ENCODE measurements around the gene CDH4.

Gene CDH4

DNA sequence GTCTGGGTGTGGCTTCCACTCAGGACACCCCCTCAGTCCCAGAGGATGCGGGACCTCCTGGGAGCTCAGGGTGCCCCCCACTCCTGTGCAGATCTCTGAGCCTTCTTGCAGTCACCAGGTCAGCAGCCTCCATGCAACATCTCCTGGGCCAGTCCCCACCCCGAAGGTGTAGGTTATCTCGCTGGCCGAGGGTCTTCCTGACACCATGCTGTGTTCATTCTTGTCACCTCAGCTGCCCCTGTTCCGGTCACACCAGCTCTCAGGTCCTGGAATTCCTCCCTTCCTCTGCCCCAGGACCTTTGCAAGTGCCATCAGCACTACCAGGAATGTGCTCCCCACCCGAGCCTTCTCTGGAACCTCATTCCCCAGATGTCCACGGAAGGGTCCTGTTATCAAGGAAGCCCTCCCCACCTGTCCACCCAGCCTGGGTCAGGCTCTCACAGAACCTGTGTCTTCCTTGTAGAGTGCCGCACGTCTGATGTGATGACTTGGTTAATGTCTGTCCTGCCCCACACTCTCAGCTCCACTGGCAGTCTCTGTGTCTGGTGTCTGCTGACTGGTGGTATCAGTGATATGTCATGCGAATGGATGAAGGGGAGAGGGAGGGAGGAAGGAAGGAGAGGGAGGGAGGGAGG is 484.1 kb downstream of the CDH4 start:
- no peak for DNase-seq (ENCODE audit: low spot score)

DNA sequence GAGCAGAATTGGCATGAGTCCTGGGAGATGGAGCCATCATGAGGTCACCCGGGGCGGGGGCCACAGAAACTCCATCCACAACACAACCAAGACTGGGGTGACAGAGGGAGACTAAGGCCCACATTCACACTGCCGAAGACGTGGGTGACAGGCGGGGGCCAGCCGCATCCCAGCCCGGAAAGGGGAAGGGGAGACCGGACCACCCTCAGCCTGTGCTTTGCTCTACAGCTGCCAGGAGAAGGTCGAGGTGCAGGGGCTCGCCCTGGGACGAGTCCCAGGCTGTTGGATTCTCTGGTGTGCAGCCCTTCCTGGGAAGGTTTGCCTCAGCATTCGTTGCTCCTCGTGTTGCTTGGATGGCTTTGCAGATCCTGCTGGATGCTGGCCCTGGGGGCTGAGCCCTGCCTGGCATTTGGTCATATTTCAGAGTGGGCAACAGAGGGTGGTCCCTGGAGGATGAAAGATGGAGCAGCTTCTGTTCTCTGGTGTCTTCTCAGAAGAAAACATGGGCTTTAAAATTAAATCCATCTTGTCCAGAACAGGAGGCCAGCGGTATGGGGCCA is 484.8 kb downstream of the CDH4 start:
- no peak for DNase-seq (ENCODE audit: low spot score)

DNA sequence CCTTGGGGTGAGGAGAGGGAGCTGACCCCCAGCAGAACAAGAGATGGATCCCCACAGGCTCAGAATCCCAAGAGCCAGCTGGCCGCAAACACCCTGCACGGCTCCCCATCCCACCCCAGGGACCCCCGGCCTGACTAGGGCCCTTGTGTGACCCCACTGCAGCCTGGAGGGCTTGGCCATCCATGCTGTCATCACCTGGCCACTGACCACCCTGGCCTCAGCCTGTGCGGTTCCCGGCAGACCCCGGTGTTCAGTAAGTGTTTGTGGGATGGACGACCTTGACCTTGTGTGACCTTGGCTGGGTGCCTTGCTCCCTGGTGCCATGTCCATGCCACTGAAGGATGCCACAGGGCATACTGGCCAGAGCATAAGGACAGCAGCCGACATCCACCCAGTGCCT is 485.3 kb downstream of the CDH4 start:
- no peak for DNase-seq (ENCODE audit: low spot score)

DNA sequence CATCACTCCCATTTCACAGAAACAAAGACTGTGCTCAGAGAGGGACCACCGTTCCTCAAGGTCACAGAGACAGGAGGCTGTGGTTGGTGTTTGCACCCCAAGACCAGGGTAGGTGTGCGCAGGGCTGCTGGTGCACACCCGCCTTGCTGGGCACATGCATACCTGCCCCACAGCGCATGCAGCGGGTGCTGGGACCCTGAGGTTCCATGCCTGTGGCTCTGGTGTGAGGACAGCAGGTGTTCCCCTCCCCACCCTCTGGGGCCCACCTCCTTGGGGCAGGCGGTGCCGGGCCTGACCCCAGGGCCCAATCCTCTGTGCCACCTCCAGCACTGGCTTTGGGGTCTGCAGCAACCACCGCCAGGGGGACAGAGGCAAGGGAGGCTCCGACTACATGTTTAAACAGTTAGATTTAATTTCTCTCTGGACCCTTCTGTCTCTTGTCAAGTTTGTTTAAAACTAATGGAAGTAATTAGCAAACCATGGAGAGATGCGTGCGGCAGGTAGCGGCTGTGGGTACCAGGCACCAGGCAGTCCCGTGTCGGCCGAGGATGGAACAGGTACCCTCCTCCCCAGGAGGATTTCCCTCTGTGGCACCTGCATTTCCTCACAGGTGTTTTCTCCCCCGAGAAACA is 485.9 kb downstream of the CDH4 start:
- no peak for DNase-seq (ENCODE audit: low spot score)

DNA sequence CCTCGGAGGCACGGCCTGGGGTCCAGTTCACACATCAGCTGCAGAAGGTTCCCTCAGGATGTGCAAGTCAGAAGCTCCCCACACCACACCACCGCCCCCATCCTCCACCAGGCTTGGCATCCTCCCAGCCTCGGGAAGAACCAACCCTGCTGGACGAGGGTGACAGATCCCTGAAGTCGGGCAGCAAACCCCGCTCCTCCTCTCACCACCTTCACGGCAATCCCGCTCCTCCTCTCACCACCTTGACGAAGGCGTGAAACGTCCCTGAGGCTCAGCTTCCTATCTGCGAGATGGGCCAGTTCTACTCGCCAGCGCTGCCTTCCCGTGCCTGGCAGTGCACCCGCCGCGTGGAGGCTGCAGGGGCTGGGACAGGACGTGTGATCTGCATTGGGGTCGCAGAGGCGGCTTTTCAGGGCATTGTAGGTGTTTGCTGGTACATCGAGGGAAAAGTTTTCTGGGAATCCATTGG is 486.6 kb downstream of the CDH4 start:
- DNase-seq (ENCODE audit: low spot score): no peak

DNA sequence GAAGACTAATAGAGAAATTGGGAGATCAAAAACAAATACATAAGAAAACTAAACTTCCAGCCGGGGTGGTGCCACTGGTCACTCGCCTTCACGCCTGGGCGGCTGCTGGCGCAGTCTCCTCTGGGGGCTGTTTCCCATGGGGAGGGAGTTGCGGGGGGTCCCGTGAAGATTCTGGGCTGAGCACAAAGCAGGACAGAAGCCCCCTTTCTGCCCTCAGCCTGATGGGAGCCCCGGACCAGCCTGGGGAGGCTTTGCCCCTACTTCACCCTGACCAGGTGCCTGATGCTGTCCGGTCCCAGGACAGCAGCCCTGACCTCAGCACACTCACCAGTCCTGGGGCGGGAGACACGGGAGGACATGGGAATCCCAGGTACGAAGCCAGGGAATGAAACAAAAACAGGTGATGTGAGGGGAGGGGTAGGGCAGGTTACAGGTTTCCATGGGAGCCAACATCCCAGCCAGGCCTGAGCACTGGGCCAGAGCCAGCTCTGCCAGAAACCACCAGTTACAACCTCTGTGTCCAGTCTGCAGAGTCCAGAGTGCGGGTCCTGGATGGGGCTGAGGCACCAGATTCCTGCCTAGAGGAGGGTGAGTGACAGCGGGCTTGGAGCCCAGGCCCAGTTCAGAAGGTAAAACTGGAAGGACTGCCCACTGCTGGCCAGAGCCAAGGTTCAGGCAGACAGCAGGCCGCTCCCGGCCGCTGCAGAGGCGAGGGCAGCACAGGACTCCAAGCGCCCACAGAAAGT is 487.2 kb downstream of the CDH4 start:
- DNase-seq (ENCODE audit: low spot score): no peak

DNA sequence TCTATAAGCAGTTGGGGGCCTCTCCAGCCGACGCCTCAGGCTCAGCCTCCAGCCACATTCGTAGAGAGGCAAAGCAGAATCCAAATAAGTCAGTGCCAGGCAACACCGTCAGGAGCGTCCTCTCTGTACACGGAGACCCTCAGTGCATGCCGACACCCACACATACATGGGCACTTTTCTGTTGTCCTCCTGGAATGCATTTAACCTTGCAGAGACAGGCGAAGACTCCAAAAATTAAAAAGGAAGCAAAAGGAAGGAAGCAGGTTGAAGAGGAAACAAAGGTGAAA is 487.7 kb downstream of the CDH4 start:
- no peak for DNase-seq (ENCODE audit: low spot score)

DNA sequence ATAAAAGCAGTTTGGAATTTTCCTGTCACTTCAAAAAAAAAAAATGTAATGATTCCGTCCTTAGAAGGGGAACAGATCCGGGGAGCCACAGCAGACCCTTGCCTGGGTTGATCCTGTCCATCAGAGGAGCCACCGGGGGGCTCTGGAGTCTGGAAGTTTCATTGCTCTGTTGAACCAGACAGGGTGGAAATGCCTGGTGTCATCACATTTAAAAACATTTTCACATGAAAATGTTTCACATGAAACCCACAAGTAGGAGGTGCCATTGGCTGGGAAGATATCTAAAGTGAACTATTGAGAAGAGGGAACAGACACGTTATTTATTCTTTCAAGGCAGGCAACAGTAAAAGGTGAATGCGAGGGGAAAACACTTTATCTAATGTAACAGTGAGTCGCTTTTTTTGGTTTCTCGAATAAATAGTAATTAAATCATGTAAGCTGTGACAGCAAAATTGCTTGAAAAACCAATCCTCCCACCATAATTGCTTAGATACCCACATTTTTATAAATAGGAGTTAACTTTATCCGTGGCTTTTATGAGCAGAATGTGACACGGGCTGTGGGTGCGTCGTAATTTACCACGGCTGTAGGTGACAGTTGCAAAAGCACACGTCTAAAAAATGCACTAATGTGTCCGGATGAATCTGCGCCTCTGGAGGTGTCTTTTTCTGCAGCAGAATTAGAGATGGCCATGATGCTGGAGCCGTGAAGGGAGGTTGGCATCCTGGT is 490.2 kb downstream of the CDH4 start:
- DNase-seq (ENCODE audit: low spot score): no peak

DNA sequence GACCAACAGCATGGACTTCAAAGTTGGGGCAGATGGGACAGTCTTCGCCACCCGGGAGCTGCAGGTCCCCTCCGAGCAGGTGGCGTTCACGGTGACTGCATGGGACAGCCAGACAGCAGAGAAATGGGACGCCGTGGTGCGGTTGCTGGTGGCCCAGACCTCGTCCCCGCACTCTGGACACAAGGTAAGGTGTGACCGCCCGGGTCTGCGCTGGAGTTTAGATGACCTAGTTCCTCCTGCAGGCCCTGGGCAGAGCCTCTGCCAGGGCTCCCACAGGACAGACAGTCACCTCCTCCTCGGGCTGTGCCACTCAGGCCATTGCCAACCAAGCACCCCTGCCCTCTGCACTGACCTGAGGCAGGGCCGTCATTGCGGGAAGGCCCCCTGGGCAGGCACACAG is 491.5 kb downstream of the CDH4 start:
- no peak for DNase-seq (ENCODE audit: low spot score)

DNA sequence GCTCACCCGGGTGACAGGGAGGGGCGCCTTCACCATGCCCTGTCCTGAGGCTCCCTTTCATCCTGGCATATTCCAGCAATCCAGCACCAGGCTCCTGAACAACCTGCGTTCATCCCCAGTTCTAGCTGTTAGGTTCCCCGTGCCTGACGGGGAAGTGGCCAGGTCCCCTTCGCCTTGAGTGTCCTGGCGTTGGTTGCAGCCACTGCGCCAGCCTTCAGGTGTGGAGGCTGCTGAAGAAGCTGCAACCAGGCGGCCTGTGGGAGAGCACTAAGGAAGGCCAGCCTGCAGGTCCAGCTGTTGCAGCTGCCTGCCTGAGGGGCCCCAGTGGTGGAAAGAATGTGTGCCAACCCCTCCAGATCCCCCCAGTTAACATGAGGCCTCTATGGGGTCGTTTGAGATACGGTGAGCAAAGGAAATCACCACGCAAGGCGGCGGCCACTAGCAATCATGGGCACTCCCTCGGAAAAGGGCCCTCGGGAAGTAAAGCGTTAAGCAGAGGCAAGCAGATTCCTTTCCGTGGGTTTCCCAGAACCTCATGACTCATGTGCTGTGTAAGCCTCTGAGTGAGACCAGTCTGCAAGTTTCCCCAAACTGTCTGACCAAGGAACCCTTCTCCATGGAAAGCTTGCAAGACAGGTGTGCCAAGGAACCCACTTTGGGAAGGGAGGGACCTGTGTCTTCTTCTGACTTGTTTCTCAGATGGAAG is 492.8 kb downstream of the CDH4 start:
- no peak for DNase-seq (ENCODE audit: low spot score)

DNA sequence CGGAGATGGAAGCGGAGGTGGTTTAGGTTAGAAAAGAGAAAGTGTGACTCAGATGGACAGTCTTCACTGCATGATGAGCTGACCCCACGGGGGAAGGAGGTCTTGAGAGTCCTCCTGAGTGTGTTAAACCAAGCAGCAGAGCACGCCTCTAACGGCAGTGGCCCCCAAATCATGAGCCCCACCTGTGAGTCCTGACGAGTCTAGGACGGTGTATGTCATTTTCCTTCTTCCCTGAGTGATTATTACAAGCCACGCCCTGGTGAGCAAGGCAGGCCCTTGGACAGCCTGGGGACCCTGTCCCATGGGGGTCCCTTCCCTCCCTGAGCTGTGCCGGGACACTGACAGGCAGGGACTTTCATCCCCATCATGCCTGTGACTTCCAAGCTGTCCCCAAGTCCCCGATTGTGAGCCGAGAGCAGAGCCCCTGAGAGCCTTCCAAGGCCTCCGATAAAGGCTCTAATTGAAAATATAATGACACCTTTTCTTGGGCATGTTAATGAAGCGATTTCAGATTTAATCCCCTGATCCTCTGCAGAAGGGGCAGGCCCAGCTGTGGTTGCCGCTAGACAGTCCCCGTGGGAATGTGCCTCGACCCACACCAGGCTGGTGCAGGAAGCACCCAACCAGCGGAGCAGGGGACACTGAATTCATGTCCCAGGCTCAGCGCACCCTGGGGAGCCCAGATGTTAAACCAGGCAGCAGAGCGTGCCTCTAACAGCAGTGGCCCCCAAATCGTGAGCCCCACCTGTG is 493.5 kb downstream of the CDH4 start:
- DNase-seq (ENCODE audit: low spot score): no peak

DNA sequence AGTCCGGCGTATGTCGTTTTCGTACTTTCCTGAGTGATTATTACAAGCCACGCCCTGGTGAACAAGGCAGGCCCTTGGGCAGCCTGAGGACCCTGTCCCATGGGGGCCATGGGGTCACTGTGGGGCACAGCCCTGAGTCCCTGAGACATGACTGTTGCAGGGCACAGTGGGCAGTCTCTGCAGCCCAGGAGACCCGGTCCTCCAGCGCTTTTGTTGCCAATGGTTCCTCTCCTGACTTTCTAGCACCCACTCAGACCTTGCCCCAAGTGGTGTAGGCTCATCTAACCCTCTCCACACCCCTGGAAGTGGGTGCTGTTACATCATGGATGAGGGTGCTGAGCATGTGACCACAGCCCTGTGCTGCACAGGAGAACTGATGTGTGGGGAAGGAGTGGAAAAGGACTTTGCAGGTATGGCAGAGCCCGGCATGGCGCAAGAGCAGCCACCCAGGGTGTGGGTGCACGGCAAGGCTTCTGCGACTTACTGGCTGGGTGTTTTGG is 494.1 kb downstream of the CDH4 start:
- no peak for DNase-seq (ENCODE audit: low spot score)

DNA sequence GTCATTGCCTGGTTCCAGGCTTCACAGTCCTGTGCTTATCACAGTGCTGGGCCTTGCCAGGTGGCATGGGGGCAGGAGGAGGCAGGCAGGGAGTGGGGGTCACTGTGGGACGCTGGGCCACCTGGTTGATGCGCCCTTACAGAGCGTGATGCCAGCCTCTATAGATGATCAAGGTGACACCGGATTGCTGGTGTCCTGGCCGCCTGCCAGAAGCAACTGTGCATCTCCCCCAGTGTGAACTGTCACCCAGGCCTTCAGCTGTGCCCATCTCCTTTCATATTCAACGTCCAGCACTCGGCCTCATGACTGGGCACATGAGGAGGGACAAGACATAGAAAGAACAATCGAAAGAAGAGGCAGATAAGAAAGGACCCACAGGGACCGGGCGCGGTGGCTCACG is 494.7 kb downstream of the CDH4 start:
- DNase-seq (ENCODE audit: low spot score): no peak

DNA sequence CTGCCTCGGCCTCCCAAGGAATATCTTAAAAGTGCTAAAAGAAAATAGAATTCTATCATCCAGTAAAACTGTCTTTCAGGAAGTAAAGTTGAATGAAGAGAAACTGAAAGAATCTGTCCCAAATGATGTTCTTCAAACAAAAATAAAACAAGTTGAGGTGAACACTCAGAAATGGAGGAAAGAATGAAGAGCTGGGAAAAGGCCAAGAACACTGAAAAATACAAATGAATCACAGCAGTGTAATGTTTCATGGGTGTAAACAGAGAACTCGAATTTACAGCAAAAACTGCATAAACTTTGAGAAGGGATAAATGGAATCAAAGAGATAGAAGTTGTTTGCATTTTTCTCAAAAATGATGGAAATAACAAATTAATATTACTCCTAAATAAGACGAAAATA is 496.3 kb downstream of the CDH4 start:
- DNase-seq (ENCODE audit: low spot score): no peak

DNA sequence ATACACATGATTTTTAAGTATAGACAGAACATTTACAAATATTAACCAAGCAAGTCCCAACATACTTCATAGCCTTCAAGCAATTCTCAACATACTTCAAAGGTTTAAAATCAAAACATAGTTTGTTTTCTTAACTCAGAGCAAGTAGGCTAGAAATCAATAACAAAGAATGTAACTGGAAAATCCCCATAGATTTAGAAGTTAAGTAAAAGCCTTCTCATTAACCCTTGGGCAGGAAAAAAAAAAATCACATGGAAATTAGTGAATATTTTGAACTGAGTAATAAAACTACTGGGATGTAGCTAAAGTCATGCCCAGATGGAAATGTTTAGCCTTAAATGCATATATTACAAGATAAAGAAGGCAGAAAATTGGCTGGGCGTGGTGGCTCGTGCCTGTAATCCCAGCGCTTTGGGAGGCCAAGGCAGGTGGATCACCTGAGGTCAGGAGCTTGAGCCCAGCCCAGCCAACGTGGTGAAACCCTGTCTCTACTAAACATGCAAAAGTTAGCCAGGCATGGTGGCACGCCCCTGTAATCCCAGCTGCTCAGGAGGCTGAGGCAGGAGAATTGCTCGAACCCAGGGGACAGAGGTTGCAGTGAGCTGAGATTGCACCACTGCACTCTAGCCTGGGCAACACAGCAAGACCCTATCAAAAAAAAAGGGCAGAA is 497.5 kb downstream of the CDH4 start:
- DNase-seq (ENCODE audit: low spot score): no peak

DNA sequence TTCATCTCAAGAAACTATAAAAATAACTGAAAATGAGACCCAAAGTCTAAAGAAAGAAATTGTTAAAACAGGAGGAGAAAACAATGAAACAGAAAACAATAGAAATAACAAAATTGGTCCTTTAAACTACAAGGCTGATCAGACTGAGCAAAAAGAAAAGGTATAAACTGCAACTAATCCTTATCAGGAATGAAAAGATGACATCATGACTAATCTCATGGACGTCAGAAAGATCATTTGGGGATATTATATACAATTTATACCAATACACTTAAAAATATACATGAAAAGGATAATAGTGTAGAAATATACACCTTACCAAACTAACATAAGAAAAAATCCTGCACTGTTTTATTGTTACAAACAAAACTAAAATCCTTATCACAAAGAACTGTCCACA is 498.0 kb downstream of the CDH4 start:
- DNase-seq (ENCODE audit: low spot score): no peak

DNA sequence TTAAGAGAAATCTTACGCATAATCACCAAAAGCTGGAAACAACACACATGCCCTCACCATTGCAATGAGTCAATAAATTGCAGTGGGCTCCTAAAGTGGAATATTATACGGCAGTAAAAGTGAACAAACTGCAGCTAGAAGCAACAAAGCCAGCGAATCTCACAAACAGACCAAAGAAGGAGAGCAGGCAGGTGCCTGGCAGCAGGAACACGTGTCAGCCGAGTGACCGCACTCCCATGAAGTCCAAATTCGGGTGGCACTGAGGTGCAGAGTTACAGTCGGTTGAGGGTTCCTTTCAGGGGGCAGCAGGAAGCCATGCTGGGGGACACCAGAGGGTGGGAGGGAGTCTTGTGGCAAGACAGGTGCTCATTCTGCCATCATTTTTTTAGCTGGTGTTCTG is 500.5 kb downstream of the CDH4 start:
- no peak for DNase-seq (ENCODE audit: low spot score)

DNA sequence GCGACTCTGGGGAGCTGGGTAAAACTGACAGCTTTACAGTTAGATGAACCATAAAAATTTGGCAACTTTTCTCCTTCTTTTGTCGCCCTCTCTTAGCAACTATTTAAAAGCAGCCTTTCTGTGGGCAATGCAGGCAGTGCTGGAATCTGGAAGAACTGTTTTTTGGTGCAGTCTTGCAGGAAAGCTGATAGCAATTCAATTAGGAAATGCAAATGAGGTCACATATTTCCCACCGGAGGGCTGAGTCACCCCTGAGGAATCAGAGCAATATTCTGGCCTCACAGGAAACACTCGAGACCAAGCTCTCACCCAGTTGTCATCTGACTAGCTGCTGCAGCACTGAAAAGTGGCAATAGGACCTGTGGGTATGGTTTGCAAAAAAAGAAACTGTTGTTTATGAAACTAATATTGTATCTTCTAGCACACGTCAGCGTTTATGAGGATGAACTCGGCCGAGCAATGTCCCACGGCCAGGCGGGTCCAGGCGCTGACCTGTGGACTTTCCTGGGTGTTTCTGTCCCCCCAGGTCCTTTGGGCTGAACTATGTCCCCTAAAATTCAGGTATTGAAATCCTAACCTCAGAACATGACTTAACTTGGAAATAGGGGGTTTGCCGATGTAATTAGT is 501.4 kb downstream of the CDH4 start:
- DNase-seq (ENCODE audit: low spot score): no peak

DNA sequence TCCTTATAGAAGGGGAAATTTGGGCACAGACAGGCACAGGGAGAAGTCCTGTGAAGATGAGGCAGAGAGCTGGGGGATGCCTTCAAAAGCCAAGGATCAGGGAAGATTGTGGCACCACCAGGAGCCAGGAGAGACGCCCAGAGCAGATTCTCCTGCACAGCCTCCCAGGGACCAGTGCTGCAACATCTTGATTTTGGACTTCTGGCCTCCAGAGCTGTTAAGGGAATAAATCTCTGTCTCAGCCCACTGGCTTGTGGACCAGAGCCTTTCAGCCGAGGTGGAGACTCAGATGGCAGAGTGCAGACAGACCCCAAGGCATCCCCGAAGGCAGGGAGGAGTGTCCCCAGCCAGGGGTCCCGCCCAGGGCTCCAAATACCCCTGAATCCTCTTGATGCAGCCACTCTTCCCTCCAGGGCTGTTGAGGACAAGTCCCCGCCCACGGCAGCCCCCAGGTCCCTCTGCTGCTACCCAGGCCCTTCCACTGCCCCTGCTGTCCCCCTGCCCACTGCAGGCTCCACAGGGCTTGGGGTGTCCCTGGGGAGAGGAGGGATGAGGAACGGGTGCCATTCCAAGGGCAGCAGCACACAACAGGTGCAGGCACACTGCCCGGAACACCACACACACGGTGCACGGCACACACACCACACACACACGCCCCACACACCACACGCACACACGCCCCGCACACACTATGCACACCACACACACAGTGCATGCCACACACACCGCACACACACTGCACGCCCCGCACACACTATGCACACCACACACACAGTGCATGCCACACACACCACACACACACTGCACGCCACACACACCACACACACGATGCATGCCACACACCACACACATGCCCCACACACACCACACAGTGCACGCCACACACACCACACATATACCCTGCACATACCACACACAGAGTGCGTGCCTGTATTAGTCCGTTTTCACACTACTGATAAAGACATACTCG is 502.2 kb downstream of the CDH4 start:
- DNase-seq (ENCODE audit: low spot score): no peak

Measured in left forelimb (tissue), 1 donor.